HG03442 (cell line): Measurements from ENCODE around the gene IQSEC3.

Source experiments
- ATAC-seq: cut with Tn5 transposase; IDR thresholded peaks from one replicate; pipeline ENCODE4 v1.9.1; 2021; ENCODE audit warnings: mild to moderate bottlenecking, moderate library complexity; ENCODE audit not compliant: unreplicated experiment

Gene IQSEC3

DNA sequence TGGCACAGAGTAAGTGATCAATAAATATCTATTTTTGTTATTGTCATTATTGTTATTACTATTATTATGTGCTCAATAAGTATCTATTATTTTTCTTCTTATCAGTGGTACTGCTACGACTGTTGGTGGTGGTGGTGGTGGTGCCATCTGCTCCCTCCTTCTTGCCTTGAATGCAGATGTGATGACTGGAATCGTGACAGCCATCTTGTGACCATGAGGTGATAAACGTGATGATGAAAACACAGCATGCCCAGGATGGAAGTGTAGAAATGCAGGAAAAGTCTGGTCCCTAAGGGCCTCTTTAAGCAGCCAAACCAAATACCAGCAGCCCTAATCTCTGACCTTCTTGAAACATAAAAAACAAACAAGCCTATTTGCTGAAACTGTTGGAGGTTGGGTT lies 125.0 kb downstream of the IQSEC3 start:
- ATAC-seq = no peak

GRCh38 chr12:193261-193660 lies 126.7 kb downstream of the IQSEC3 start:
- ATAC-seq = no peak

DNA sequence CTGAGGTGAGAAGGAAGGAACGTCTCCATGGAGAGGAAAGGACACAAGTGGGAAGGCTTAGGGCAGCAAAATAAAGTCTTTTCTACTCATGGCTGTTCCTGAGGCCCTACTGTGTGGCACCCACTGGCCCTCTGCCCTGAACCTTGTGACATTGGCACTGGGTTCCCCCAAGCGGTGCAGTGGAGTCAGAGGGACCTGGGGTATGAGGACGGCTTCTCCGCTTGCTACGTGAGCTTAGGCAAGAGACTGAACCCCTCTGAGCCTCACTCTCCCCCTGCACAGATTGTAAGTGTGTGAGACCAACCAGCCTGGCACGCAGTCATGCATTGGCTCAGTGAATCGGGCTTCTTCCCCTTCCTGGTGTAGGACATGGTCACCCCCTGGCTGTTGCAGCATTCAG lies 127.7 kb downstream of the IQSEC3 start:
- ATAC-seq = no peak

DNA sequence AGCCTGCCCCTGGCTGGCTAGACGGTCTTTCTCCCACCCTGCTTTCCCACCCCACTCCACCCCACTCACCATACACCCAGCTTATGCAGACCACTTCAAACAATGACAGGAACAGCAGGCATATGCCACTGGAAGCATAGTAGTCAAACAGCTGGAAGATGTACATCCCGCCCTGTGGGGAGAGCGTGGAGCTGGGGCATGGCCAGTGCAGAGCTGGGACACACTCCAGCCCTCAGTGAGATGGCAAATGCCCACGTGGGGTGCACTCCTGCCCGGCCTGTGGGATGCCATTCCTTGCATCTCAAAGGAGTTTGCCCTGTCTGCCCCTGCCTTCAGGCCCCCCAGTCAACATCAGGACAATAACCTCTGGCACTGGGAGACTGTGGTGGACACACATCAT lies 128.6 kb downstream of the IQSEC3 start:
- ATAC-seq = no peak

DNA sequence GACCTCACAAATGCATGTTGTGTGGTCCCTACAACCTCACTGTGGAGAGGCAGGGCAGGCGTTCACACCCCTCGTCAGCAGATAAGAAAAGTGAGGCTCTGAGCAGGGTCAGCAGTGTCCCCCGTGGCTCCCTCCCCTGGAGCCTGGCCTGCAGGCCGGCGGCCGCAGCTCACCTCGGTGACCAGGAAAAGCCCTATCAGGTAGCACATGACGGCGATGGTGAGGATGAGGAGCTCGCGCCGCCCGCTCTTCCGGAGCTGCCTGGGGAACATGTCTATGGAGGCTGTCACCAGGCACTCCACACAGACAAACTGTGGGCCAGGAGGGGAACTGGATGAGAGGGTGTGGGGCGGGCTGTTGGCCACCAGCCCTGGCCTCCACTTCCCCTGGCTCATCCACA lies 129.4 kb downstream of the IQSEC3 start:
- no peak for ATAC-seq

GRCh38 chr12:196436-196835 lies 129.9 kb downstream of the IQSEC3 start:
- ATAC-seq = no peak

DNA sequence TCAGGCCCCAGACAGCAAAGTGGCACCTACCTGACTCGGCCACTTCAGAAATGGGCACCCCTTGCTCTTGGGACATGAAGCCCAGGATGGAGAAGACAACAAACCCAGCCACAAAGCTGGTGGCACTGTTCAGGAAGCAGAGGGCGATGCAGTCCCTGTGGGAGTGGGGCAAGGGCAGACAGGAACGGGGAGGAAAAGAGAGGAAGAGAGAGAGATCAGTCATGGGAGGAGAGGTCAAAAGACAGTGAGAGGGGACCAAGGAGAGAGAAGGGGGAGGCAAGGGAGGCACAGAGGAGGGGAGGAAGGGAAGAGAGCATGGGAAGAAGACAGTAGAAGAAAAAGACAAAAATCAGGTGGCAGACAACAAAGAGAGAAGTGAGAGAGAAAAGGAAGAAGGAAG lies 130.8 kb downstream of the IQSEC3 start:
- no peak for ATAC-seq

- no peak for ATAC-seq
These were observed 131.5 kb downstream of the IQSEC3 start for GRCh38 chr12:197911-198695.

GRCh38 chr12:198705-199104 lies 132.1 kb downstream of the IQSEC3 start:
- no peak for ATAC-seq

DNA sequence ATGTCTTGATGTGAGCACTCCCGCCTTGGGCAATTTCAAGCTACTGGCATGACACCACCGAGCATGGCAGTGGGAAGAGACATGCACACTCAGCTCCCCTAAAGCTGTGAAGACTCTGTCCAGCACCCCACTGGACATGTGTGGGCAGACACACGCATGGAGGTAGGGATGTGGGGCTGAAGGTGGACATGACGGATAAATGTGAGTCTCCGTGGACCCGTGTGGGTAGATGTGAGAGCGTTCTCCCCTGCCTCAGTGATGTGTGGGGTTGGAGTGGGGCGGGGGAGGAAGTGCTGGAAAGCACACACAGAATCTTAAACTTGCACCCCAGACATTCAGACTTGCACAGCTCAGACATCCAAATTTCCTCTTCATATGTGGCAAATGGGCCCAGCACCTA lies 134.8 kb downstream of the IQSEC3 start:
- ATAC-seq = no peak

DNA sequence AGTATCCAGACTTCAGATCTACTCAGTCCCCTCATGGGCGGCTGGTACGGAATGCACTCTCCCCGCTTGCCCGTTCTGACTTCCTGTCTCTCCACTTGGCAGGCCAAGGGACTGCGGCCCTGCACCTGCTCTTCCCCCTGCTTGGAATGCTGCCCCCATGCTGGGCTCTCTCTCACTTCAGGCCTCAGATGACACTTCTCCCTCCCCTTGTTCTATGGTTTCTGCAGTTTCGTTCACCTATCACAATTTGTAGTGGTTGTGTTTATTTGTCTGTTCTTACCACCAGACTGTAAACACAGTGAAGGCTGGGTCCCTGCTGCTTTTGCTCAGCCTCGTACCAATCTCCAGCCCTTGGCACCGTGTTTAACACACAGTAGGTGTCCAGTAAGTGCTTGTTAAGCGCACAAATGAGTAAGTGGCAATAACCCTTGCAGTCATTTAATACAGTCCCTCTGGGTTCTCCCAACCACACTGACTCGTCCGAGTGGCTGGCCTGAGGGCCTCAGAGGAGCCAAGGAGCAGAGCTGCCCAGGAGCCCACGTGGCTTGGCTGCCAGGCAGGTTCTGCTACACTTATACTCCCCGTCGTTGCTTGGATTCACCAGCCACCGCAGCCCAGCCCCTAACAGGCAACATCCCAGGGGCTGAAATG lies 135.6 kb downstream of the IQSEC3 start:
- no peak for ATAC-seq

DNA sequence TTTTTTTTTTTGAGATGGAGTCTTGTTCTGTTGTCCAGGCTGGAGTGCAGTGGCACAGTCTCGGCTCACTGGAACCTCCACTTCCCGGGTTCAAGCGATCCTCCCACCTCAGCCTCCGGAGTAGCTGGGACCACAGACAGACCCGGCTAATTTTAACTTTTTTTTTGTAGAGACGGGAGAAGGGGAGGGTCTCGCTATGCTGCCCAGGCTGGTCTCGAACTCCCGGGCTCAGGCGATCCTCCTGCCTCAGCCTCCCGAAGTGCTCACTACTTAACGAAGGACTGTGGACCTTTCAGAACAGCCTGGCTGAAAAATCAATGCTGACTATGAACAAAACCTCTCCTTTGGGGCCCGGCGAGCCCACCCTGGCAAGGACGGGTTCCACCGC lies 136.5 kb downstream of the IQSEC3 start:
- ATAC-seq = no peak

GRCh38 chr12:203462-204260 lies 137.1 kb downstream of the IQSEC3 start:
- ATAC-seq = no peak

DNA sequence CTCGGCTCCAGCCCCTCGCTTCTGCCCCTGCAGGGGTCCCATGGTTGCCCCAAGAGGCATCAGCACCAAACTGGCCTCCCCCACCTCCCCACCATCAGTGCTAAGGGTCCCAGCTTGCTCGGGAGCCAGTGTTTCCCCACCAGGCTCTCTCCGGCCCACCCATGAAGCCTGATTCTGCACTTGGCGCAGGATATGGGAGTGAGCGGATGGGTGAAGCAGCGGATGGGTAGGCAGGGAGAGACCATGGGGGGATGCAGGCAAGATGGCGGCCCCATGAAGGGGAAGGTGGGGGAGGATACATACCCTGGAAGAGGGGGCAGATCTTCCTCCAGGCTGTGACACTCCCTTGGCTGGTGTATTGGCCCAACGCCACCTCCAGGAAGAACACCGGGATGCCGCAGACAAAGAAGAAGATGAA lies 137.7 kb downstream of the IQSEC3 start:
- no peak for ATAC-seq

- ATAC-seq = no peak
These were observed 138.5 kb downstream of the IQSEC3 start for GRCh38 chr12:205026-205425.

DNA sequence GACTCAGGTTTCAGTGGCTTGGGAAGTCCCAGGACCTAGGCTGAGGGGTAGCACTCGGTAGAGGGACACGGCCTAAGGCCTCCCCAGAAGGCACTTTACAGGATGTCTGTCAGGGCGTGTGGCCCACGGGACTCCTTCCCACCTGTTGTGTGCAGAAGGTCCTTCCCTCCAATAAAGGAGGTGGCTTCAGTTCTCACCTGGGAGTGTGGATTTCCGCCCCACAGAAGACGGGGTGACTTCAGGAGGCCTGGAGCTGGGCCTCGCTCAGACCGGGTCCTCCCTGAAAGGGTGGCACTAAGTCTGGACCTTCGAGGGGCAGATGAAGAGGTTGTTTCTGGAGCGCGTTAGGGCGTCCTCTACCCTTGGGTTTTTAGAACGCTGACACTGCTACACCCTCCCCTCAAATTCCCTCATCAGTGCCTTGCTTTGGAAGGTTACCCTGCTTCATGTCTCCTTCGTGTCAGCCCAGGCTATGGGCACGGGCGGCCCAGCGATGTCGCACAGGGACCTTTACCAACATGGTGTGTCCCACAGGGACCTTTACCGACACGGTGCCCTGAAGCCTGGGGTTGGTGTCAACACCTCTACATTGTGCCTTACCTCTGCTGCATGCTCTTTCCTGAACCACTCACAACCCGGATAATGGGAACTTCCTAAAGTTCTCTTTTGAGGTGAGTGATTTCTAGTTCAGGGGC lies 140.3 kb downstream of the IQSEC3 start:
- no peak for ATAC-seq

- ATAC-seq = no peak
These were observed 141.2 kb downstream of the IQSEC3 start for GRCh38 chr12:207804-208203.

DNA sequence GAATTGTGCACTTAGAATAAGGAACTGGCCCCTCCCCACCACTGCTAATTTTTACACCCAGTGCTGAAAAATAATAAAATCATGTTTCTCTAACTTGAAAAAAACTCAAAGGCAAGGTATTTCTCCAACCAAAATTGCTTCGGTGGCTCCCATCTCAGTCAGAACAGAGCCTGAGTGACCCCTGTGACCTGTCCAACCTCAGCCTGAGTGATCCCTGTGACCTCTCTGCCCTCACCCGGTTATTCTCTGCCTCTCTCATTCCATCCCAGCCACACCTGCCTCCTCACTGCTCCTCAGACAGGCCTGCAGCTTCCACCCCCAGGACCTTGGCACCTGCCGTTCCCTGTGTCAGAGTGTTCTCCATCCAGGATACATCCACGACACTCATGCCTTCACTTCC lies 142.2 kb downstream of the IQSEC3 start:
- no peak for ATAC-seq

- no peak for ATAC-seq
These were observed 142.7 kb downstream of the IQSEC3 start for GRCh38 chr12:209246-209645.

GRCh38 chr12:209851-210250 lies 143.3 kb downstream of the IQSEC3 start:
- ATAC-seq = no peak
